22Rv1 (cell line): ENCODE measurements around the gene MIR17HG.

ENCODE experiments used
- CTCF ChIP-seq: fragments of 450-650 bp; IDR thresholded peaks from 2 replicates; pipeline ENCODE4 v1.5.1; 2017; ENCODE audit warnings: mild to moderate bottlenecking
- ZFX ChIP-seq: fragments of 450-650 bp; IDR thresholded peaks from 2 replicates; pipeline ENCODE4 v1.6.1; 2017; ENCODE audit warnings: antibody characterized with exemption, borderline replicate concordance

DNA sequence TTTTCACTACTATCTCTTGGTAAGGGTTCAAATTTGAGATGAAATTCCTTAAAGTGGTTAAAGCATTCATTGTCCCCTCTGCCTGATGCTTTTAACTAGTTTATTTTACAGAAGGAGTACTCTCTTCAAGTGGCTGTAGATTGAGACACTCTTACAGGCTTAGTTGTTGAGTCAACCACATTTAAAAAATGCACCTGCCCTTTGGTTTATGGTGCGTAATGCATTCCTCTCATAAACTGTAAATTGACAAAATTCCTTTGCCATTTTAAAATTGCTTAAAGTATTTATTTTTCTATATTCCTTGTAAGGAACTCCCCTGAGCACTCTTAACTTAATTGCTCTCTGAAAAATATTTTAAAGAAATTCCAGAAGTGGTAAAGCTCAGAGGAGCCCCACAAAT is 50.1 kb downstream of the MIR17HG start:
- no peak for TF ChIP-seq CTCF
- no peak for TF ChIP-seq ZFX
